Measurements from ENCODE around the gene KCNJ15.

- TF ChIP-seq, protein P1, sequence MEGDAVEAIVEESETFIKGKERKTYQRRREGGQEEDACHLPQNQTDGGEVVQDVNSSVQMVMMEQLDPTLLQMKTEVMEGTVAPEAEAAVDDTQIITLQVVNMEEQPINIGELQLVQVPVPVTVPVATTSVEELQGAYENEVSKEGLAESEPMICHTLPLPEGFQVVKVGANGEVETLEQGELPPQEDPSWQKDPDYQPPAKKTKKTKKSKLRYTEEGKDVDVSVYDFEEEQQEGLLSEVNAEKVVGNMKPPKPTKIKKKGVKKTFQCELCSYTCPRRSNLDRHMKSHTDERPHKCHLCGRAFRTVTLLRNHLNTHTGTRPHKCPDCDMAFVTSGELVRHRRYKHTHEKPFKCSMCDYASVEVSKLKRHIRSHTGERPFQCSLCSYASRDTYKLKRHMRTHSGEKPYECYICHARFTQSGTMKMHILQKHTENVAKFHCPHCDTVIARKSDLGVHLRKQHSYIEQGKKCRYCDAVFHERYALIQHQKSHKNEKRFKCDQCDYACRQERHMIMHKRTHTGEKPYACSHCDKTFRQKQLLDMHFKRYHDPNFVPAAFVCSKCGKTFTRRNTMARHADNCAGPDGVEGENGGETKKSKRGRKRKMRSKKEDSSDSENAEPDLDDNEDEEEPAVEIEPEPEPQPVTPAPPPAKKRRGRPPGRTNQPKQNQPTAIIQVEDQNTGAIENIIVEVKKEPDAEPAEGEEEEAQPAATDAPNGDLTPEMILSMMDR (IDR thresholded peaks at IDR 0.05; ENCODE audit: poor library complexity, severe bottlenecking) = no peak
- TF ChIP-seq POLR2AphosphoS5 (IDR thresholded peaks at IDR 0.05) (no peak), RAD21 (conservative IDR thresholded peaks at IDR 0.05) (no peak), EP300 (conservative IDR thresholded peaks at IDR 0.05; ENCODE audit: poor library complexity, severe bottlenecking) (no peak)
- TF ChIP-seq, protein P2, sequence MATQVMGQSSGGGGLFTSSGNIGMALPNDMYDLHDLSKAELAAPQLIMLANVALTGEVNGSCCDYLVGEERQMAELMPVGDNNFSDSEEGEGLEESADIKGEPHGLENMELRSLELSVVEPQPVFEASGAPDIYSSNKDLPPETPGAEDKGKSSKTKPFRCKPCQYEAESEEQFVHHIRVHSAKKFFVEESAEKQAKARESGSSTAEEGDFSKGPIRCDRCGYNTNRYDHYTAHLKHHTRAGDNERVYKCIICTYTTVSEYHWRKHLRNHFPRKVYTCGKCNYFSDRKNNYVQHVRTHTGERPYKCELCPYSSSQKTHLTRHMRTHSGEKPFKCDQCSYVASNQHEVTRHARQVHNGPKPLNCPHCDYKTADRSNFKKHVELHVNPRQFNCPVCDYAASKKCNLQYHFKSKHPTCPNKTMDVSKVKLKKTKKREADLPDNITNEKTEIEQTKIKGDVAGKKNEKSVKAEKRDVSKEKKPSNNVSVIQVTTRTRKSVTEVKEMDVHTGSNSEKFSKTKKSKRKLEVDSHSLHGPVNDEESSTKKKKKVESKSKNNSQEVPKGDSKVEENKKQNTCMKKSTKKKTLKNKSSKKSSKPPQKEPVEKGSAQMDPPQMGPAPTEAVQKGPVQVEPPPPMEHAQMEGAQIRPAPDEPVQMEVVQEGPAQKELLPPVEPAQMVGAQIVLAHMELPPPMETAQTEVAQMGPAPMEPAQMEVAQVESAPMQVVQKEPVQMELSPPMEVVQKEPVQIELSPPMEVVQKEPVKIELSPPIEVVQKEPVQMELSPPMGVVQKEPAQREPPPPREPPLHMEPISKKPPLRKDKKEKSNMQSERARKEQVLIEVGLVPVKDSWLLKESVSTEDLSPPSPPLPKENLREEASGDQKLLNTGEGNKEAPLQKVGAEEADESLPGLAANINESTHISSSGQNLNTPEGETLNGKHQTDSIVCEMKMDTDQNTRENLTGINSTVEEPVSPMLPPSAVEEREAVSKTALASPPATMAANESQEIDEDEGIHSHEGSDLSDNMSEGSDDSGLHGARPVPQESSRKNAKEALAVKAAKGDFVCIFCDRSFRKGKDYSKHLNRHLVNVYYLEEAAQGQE (IDR thresholded peaks at IDR 0.05; ENCODE audit: borderline replicate concordance) = no peak
These were observed 72.4 kb downstream of the KCNJ15 start for GRCh38 chr21:38329162-38329561.
